GM23338 (cell line): Measurements from ENCODE around the gene RP9. TPM values are rescaled to one million over a fixed set of nuclear protein-coding genes. Genes with fewer than 3 reads are reported as not detected.

ENCODE experiments used
- ATAC-seq: fragments of 200-7000 bp; cut with Tn5 transposase; 3 replicates; pipeline ENCODE4 v1.9.1; 2020
- DNase-seq: peaks from one replicate; pipeline ENCODE4 v3.0.0-alpha.2; 2015; ENCODE audit warnings: low spot score
- H2AFZ ChIP-seq: fragments of 200-600 bp; sonication (generic); 2 replicates; pipeline ENCODE4 v1.8.0; 2016; ENCODE audit warnings: antibody characterized with exemption, mild to moderate bottlenecking, moderate library complexity
- H3F3A ChIP-seq: fragments of 200-600 bp; sonication (generic); replicated peaks from 2 replicates; pipeline ENCODE4 v1.8.0; 2017; ENCODE audit warnings: antibody characterized with exemption, mixed run types, low read depth
- H3K27ac ChIP-seq: fragments of 200-600 bp; sonication (generic); 2 replicates; pipeline ENCODE4 v1.6.1; 2016; ENCODE audit warnings: low read depth
- H3K27me3 ChIP-seq: fragments of 200-600 bp; sonication (generic); 2 replicates; pipeline ENCODE4 v1.8.0; 2016; ENCODE audit warnings: mild to moderate bottlenecking, mixed run types, moderate library complexity; ENCODE audit not compliant: insufficient read depth
- H3K36me3 ChIP-seq: fragments of 200-600 bp; sonication (generic); 2 replicates; pipeline ENCODE4 v1.8.0; 2016; ENCODE audit warnings: mild to moderate bottlenecking; ENCODE audit not compliant: insufficient read depth
- H3K4me1 ChIP-seq: fragments of 200-600 bp; sonication (generic); 2 replicates; pipeline ENCODE4 v1.8.0; 2016; ENCODE audit warnings: mild to moderate bottlenecking, moderate library complexity; ENCODE audit not compliant: insufficient read depth
- H3K4me2 ChIP-seq: fragments of 200-600 bp; sonication (generic); 2 replicates; pipeline ENCODE4 v1.7.1; 2017; ENCODE audit warnings: mixed run types
- H3K4me3 ChIP-seq: fragments of 200-600 bp; sonication (generic); 2 replicates; pipeline ENCODE4 v1.6.1; 2016; ENCODE audit warnings: mixed run types
- H3K79me2 ChIP-seq: fragments of 200-600 bp; sonication (generic); replicated peaks from 2 replicates; pipeline ENCODE4 v1.8.0; 2017; ENCODE audit warnings: mild to moderate bottlenecking; ENCODE audit not compliant: insufficient read depth
- H3K9me2 ChIP-seq: fragments of 200-600 bp; sonication (generic); 2 replicates; pipeline ENCODE4 v1.8.0; 2017; ENCODE audit not compliant: insufficient read depth
- H4K20me1 ChIP-seq: fragments of 200-600 bp; sonication (generic); replicated peaks from 2 replicates; pipeline ENCODE4 v1.8.0; 2017; ENCODE audit warnings: mild to moderate bottlenecking; ENCODE audit not compliant: insufficient read depth
- H3K27ac Mint-ChIP-seq: 2 replicates; pipeline ENCODE4 v1.8.0; 2020; ENCODE audit warnings: inconsistent platforms, mild to moderate bottlenecking, moderate library complexity, mixed read lengths
- H3K27me3 Mint-ChIP-seq: 3 replicates; pipeline ENCODE4 v1.8.0; 2022; ENCODE audit warnings: low read depth, mild to moderate bottlenecking, moderate library complexity, mixed read lengths, inconsistent platforms; ENCODE audit not compliant: insufficient read depth, poor library complexity
- H3K36me3 Mint-ChIP-seq: 3 replicates; pipeline ENCODE4 v1.8.0; 2021; ENCODE audit warnings: low read depth, mild to moderate bottlenecking, inconsistent platforms, moderate library complexity, mixed read lengths
- H3K4me1 Mint-ChIP-seq: 3 replicates; pipeline ENCODE4 v1.8.0; 2020; ENCODE audit warnings: mild to moderate bottlenecking, inconsistent platforms, mixed read lengths
- H3K4me3 Mint-ChIP-seq: 3 replicates; pipeline ENCODE4 v1.8.0; 2021; ENCODE audit warnings: moderate library complexity, mild to moderate bottlenecking, inconsistent platforms, mixed read lengths
- H3K9me3 Mint-ChIP-seq: 3 replicates; pipeline ENCODE4 v1.8.0; 2020; ENCODE audit warnings: moderate library complexity, mild to moderate bottlenecking, inconsistent platforms, mixed read lengths
- CREB1 ChIP-seq: fragments of 250-450 bp; sonication (Bioruptor Pico); IDR thresholded peaks from 2 replicates; pipeline ENCODE4 v1.5.0; 2020; ENCODE audit warnings: low read depth, mild to moderate bottlenecking, moderate library complexity
- CTCF ChIP-seq, 2 experiments: fragments of 200-600 bp in 1 of 2; sonication (generic) in 1 of 2; conservative IDR thresholded peaks; 2 replicates each; pipeline versions ENCODE4 v1.5.1 to v1.6.1; 2016 to 2017; ENCODE audit warnings: antibody characterized with exemption in 2 of 2, low read depth in 2 of 2, mild to moderate bottlenecking in 2 of 2, moderate library complexity in 1 of 2
- ZNF114 ChIP-seq: fragments of 250-450 bp; sonication (Bioruptor Pico); IDR thresholded peaks from 2 replicates; pipeline ENCODE4 v1.5.0; 2020; ENCODE audit warnings: mild to moderate bottlenecking, moderate library complexity
- ZNF462 ChIP-seq: fragments of 250-450 bp; sonication (Bioruptor Pico); IDR thresholded peaks from 2 replicates; pipeline ENCODE4 v1.5.0; 2020; ENCODE audit warnings: mild to moderate bottlenecking, moderate library complexity
- polyA plus RNA-seq: library from polyadenylated mRNA; unstranded; fragments of >200 nt; fragmentation: Nextera tagmentation; extraction: Ambion mirVana; gene quantifications from 2 replicates; pipeline ENCODE4 v1.2.1, GENCODE V29; 2016
- total RNA-seq: library from RNA; depleted of rRNA; stranded (reverse); fragments of >200 nt; shearing (Covaris generic); gene quantifications from 2 replicates; pipeline ENCODE4 v1.2.3, GENCODE V29; 2014

Gene RP9
- total and polyA plus RNA-seq, 2 experiments from 2014 or later, result 8.7 to 43.2 TPM

- H3K27me3 Mint-ChIP-seq, result peaks cover 6% of the 10 kb centered on the region
- TF ChIP-seq CTCF (conservative IDR thresholded peaks at IDR 0.05; ENCODE audit: low read depth in 2 of 2) (0 out of 4 replicates have a peak, but pooled peaks of 1 of the 2 experiments have one; percentile 2), ZNF114 (CRISPR knock-in tag) (no peak)
- DNase-seq (no peak), ATAC-seq (no peak)
- peak overlapping the region; percentile 60 for H3K4me3 ChIP-seq
- no peaks in the 10 kb centered on the region for H3K9me3 Mint-ChIP-seq
- no peaks in the 10 kb centered on the region for H3K9me2 ChIP-seq
- peaks cover 19% of the 10 kb centered on the region; the same call in 2 of the 3 replicates for H3K4me1 Mint-ChIP-seq
- H2AFZ ChIP-seq, result peak overlapping the region; percentile 91; the same call in 1 of the 2 replicates
- peaks cover 37% of the 10 kb centered on the region for H3K79me2 ChIP-seq
- H3K4me1 ChIP-seq, result peaks cover 11% of the 10 kb centered on the region
- no peak overlapping the region for H3K27ac ChIP-seq
- no peaks in the 10 kb centered on the region for H3K36me3 Mint-ChIP-seq
- H3K27me3 ChIP-seq, result peaks cover 17% of the 10 kb centered on the region
- H3K4me3 Mint-ChIP-seq, result peak overlapping the region; percentile 66
- H3K27ac Mint-ChIP-seq, result no peak overlapping the region
- 0 out of 2 replicates have a peak, but pooled peaks cover 3% of the 10 kb centered on the region for H3F3A ChIP-seq
- H3K4me2 ChIP-seq, result peak overlapping the region; percentile 88
- H3K36me3 ChIP-seq, result no peaks in the 10 kb centered on the region
- H4K20me1 ChIP-seq, result peaks cover 29% of the 10 kb centered on the region
These were observed 594 bp upstream of the RP9 start for GRCh38 chr7:33109758-33110238.

GRCh38 chr7:33108554-33109004 lies 625 bp downstream of the RP9 start:
- H3K9me3 Mint-ChIP-seq, result no peaks in the 10 kb centered on the region
- H3K79me2 ChIP-seq, result peaks cover 49% of the 10 kb centered on the region
- DNase-seq, result peak; percentile 46

GRCh38 chr7:33107136-33108066 lies 1.8 kb downstream of the RP9 start:
- peak overlapping the region; percentile 80 for H3K4me2 ChIP-seq
- Mint-ChIP-seq H3K36me3 (peaks cover 13% of the 10 kb centered on the region; the same call in 2 of the 3 replicates), H3K27ac (no peak overlapping the region), H3K4me1 (peaks cover 15% of the 10 kb centered on the region; the same call in 2 of the 3 replicates), H3K9me3 (no peaks in the 10 kb centered on the region), H3K4me3 (peak overlapping the region; percentile 88), H3K27me3 (peaks cover 6% of the 10 kb centered on the region)
- peak; percentile 81 for ATAC-seq
- H3K79me2 ChIP-seq, result peaks cover 54% of the 10 kb centered on the region
- peaks cover 38% of the 10 kb centered on the region for H4K20me1 ChIP-seq
- peaks cover 17% of the 10 kb centered on the region for H3K27me3 ChIP-seq
- peaks cover 11% of the 10 kb centered on the region for H3K4me1 ChIP-seq
- H3K36me3 ChIP-seq, result 0 out of 2 replicates have a peak, but pooled peaks cover 6% of the 10 kb centered on the region
- no peak overlapping the region for H3K27ac ChIP-seq
- no peak overlapping the region for H2AFZ ChIP-seq
- DNase-seq, result peak; percentile 90
- H3F3A ChIP-seq, result 0 out of 2 replicates have a peak, but pooled peaks cover 3% of the 10 kb centered on the region
- H3K9me2 ChIP-seq, result no peaks in the 10 kb centered on the region
- peak overlapping the region; percentile 65 for H3K4me3 ChIP-seq
- TF ChIP-seq ZNF462 (no peak), CREB1 (CRISPR knock-in tag) (no peak), ZNF114 (CRISPR knock-in tag) (no peak)

More at GRCh38 chr7:33108554-33109004, 625 bp downstream of the RP9 start:
- Histone ChIP-seq H2AFZ (peak overlapping the region; percentile 95; the same call in 1 of the 2 replicates), H3F3A (0 out of 2 replicates have a peak, but pooled peaks cover 3% of the 10 kb centered on the region), H3K27me3 (peaks cover 17% of the 10 kb centered on the region), H3K4me1 (peaks cover 11% of the 10 kb centered on the region), H4K20me1 (peaks cover 35% of the 10 kb centered on the region), H3K4me2 (peak overlapping the region; percentile 80), H3K9me2 (no peaks in the 10 kb centered on the region), H3K36me3 (no peaks in the 10 kb centered on the region), H3K4me3 (peak overlapping the region; percentile 65), H3K27ac (no peak overlapping the region)
- Mint-ChIP-seq H3K36me3 (peaks cover under 1% of the 10 kb centered on the region; the same call in 1 of the 3 replicates), H3K4me1 (peaks cover 15% of the 10 kb centered on the region; the same call in 2 of the 3 replicates), H3K27me3 (peaks cover 6% of the 10 kb centered on the region), H3K4me3 (peak overlapping the region; percentile 88), H3K27ac (no peak overlapping the region)
- no peak for TF ChIP-seq CREB1 (CRISPR knock-in tag)
- ATAC-seq, result peak; percentile 47
